Measurements from ENCODE around the gene PFN1.

Gene PFN1

GRCh38 chr17:4948166-4948930 is at the start of gene PFN1:
TSS of gene PFN1 (minus strand) at chr17:4948530. CDS start at chr17:4948394, 136 bp downstream.
- Histone ChIP-seq H3K27ac (ENCODE audit: low read depth, low read length) (peak within 1 kb of the TSS; percentile 100), H3K36me3 (ENCODE audit: control insufficient read depth, insufficient read depth, low read length) (peaks cover 36% of the 10 kb centered on the region), H3K9me3 (ENCODE audit: control insufficient read depth, insufficient read depth, low read length) (no peaks in the 10 kb centered on the region), H3K27me3 (ENCODE audit: control insufficient read depth, insufficient read depth, low read length) (no peaks in the 10 kb centered on the region), H3K9ac (ENCODE audit: low read depth, low read length) (peak within 1 kb of the TSS; percentile 97), H3K4me3 (ENCODE audit: low read depth, low read length) (peak within 1 kb of the TSS; percentile 98), H3K4me1 (ENCODE audit: control insufficient read depth, insufficient read depth, low read length) (peaks cover 22% of the 10 kb centered on the region)

GRCh38 chr17:4997302-4998026 is 49.1 kb upstream of the PFN1 start, which contains the start of the genes INCA1 and KIF1C:
TSS of gene INCA1 (minus strand) at chr17:4997522. CDS start at chr17:4994437, 3,085 bp downstream.
TSS of gene KIF1C (plus strand) at chr17:4997950. CDS start at chr17:5000247, 2,297 bp downstream.
- Histone ChIP-seq H3K4me3 (ENCODE audit: low read depth, low read length) (peak within 1 kb of the TSS; percentile 95), H3K9ac (ENCODE audit: low read depth, low read length) (peak within 1 kb of the TSS; percentile 72), H3K36me3 (ENCODE audit: control insufficient read depth, insufficient read depth, low read length) (peaks cover 28% of the 10 kb centered on the region), H3K9me3 (ENCODE audit: control insufficient read depth, insufficient read depth, low read length) (no peaks in the 10 kb centered on the region), H3K27me3 (ENCODE audit: control insufficient read depth, insufficient read depth, low read length) (no peaks in the 10 kb centered on the region), H3K4me1 (ENCODE audit: control insufficient read depth, insufficient read depth, low read length) (peaks cover 14% of the 10 kb centered on the region; the same call in 1 of the 2 replicates), H3K27ac (ENCODE audit: low read depth, low read length) (peak within 1 kb of the TSS; percentile 83)

- H3K9me3 ChIP-seq (ENCODE audit: control insufficient read depth, insufficient read depth, low read length) = no peaks in the 10 kb centered on the region
- peaks cover 11% of the 10 kb centered on the region; the same call in 1 of the 2 replicates for H3K4me1 ChIP-seq (ENCODE audit: control insufficient read depth, insufficient read depth, low read length)
- H3K36me3 ChIP-seq (ENCODE audit: control insufficient read depth, insufficient read depth, low read length) = 0 out of 2 replicates have a peak, but pooled peaks cover 3% of the 10 kb centered on the region
- H3K9ac ChIP-seq (ENCODE audit: low read depth, low read length) = no peak overlapping the region
- no peaks in the 10 kb centered on the region for H3K27me3 ChIP-seq (ENCODE audit: control insufficient read depth, insufficient read depth, low read length)
- no peak overlapping the region for H3K4me3 ChIP-seq (ENCODE audit: low read depth, low read length)
- no peak overlapping the region for H3K27ac ChIP-seq (ENCODE audit: low read depth, low read length)
Observed at GRCh38 chr17:4994081-4994595, 45.8 kb upstream of the PFN1 start.

GRCh38 chr17:4987767-4988567 is 39.6 kb upstream of the PFN1 start:
- 0 out of 2 replicates have a peak, but pooled peaks cover 3% of the 10 kb centered on the region for H3K36me3 ChIP-seq (ENCODE audit: control insufficient read depth, insufficient read depth, low read length)
- H3K9me3 ChIP-seq (ENCODE audit: control insufficient read depth, insufficient read depth, low read length) = no peaks in the 10 kb centered on the region
- peak overlapping the region; percentile 77 for H3K4me3 ChIP-seq (ENCODE audit: low read depth, low read length)
- no peak overlapping the region for H3K9ac ChIP-seq (ENCODE audit: low read depth, low read length)
- no peak overlapping the region for H3K27ac ChIP-seq (ENCODE audit: low read depth, low read length)
- peaks cover 2% of the 10 kb centered on the region; the same call in 1 of the 2 replicates for H3K27me3 ChIP-seq (ENCODE audit: control insufficient read depth, insufficient read depth, low read length)
- peaks cover 14% of the 10 kb centered on the region for H3K4me1 ChIP-seq (ENCODE audit: control insufficient read depth, insufficient read depth, low read length)

- no peak within 1 kb of the TSS for H3K27ac ChIP-seq (ENCODE audit: low read depth, low read length)
- peak within 1 kb of the TSS; percentile 77 for H3K4me3 ChIP-seq (ENCODE audit: low read depth, low read length)
- H3K27me3 ChIP-seq (ENCODE audit: control insufficient read depth, insufficient read depth, low read length) = peaks cover 2% of the 10 kb centered on the region; the same call in 1 of the 2 replicates
- H3K9ac ChIP-seq (ENCODE audit: low read depth, low read length) = no peak within 1 kb of the TSS
- no peaks in the 10 kb centered on the region for H3K9me3 ChIP-seq (ENCODE audit: control insufficient read depth, insufficient read depth, low read length)
- peaks cover 14% of the 10 kb centered on the region for H3K4me1 ChIP-seq (ENCODE audit: control insufficient read depth, insufficient read depth, low read length)
- H3K36me3 ChIP-seq (ENCODE audit: control insufficient read depth, insufficient read depth, low read length) = peaks cover 9% of the 10 kb centered on the region; the same call in 1 of the 2 replicates
Observed at GRCh38 chr17:4986951-4987766, 38.8 kb upstream of the PFN1 start, which contains the start of gene CAMTA2. TSS of gene CAMTA2 (minus strand) at chr17:4987675. CDS start at chr17:4986222, 1,453 bp downstream.

- no peak overlapping the region for H3K9ac ChIP-seq (ENCODE audit: low read depth, low read length)
- peaks cover 2% of the 10 kb centered on the region; the same call in 1 of the 2 replicates for H3K27me3 ChIP-seq (ENCODE audit: control insufficient read depth, insufficient read depth, low read length)
- peaks cover 11% of the 10 kb centered on the region; the same call in 1 of the 2 replicates for H3K36me3 ChIP-seq (ENCODE audit: control insufficient read depth, insufficient read depth, low read length)
- peaks cover 14% of the 10 kb centered on the region for H3K4me1 ChIP-seq (ENCODE audit: control insufficient read depth, insufficient read depth, low read length)
- H3K4me3 ChIP-seq (ENCODE audit: low read depth, low read length) = peak overlapping the region; percentile 77
- no peak overlapping the region for H3K27ac ChIP-seq (ENCODE audit: low read depth, low read length)
- no peaks in the 10 kb centered on the region for H3K9me3 ChIP-seq (ENCODE audit: control insufficient read depth, insufficient read depth, low read length)
Observed at GRCh38 chr17:4986403-4986802, 38.1 kb upstream of the PFN1 start.

GRCh38 chr17:4982305-4982704 is 34.0 kb upstream of the PFN1 start:
- Histone ChIP-seq H3K4me3 (ENCODE audit: low read depth, low read length) (no peak overlapping the region), H3K36me3 (ENCODE audit: control insufficient read depth, insufficient read depth, low read length) (peaks cover 18% of the 10 kb centered on the region; the same call in 1 of the 2 replicates), H3K9ac (ENCODE audit: low read depth, low read length) (no peak overlapping the region), H3K27me3 (ENCODE audit: control insufficient read depth, insufficient read depth, low read length) (peaks cover 14% of the 10 kb centered on the region; the same call in 1 of the 2 replicates), H3K9me3 (ENCODE audit: control insufficient read depth, insufficient read depth, low read length) (no peaks in the 10 kb centered on the region), H3K4me1 (ENCODE audit: control insufficient read depth, insufficient read depth, low read length) (peaks cover 8% of the 10 kb centered on the region), H3K27ac (ENCODE audit: low read depth, low read length) (no peak overlapping the region)

GRCh38 chr17:4980644-4981216 is 32.4 kb upstream of the PFN1 start:
- H3K9me3 ChIP-seq (ENCODE audit: control insufficient read depth, insufficient read depth, low read length) = no peaks in the 10 kb centered on the region
- H3K4me1 ChIP-seq (ENCODE audit: control insufficient read depth, insufficient read depth, low read length) = peaks cover 4% of the 10 kb centered on the region; the same call in 1 of the 2 replicates
- no peak overlapping the region for H3K4me3 ChIP-seq (ENCODE audit: low read depth, low read length)
- H3K36me3 ChIP-seq (ENCODE audit: control insufficient read depth, insufficient read depth, low read length) = peaks cover 18% of the 10 kb centered on the region; the same call in 1 of the 2 replicates
- H3K9ac ChIP-seq (ENCODE audit: low read depth, low read length) = no peak overlapping the region
- no peak overlapping the region for H3K27ac ChIP-seq (ENCODE audit: low read depth, low read length)
- peaks cover 14% of the 10 kb centered on the region; the same call in 1 of the 2 replicates for H3K27me3 ChIP-seq (ENCODE audit: control insufficient read depth, insufficient read depth, low read length)

GRCh38 chr17:4978726-4979125 is 30.4 kb upstream of the PFN1 start:
- no peak overlapping the region for H3K9ac ChIP-seq (ENCODE audit: low read depth, low read length)
- H3K27me3 ChIP-seq (ENCODE audit: control insufficient read depth, insufficient read depth, low read length) = peaks cover 31% of the 10 kb centered on the region
- peaks cover 18% of the 10 kb centered on the region; the same call in 1 of the 2 replicates for H3K36me3 ChIP-seq (ENCODE audit: control insufficient read depth, insufficient read depth, low read length)
- peaks cover 4% of the 10 kb centered on the region; the same call in 1 of the 2 replicates for H3K4me1 ChIP-seq (ENCODE audit: control insufficient read depth, insufficient read depth, low read length)
- no peaks in the 10 kb centered on the region for H3K9me3 ChIP-seq (ENCODE audit: control insufficient read depth, insufficient read depth, low read length)
- no peak overlapping the region for H3K4me3 ChIP-seq (ENCODE audit: low read depth, low read length)
- no peak overlapping the region for H3K27ac ChIP-seq (ENCODE audit: low read depth, low read length)
